ENCODE measurements around the gene PTGES3.
"Not testable (repeated sequence)": the region's sequence is repeated elsewhere in the genome, so short reads cannot be mapped to it uniquely, and the experiment has no call there.

The PTGES3 gene

DNA sequence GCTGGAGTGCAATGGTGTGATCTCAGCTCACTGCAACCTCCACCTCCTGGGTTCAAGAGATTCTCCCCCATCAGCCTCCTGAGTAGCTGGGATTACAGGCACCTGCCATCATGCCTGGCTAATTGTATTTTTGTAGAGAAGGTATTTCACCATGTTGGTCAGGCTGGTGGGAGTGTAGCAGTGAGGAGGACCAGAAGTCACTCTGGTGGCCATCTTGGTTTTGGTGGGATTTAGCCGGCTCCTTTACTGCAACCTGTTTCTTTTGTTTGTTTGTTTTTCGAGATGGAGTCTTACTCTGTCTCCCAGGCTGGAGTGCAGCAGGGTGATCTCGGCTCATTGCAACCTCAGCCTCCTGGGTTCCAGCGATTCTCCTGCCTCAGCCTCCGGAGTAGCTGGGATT is 16.4 kb upstream of the PTGES3 start:
- not testable (repeated sequence) for DNase-seq

- peak; percentile 67 for DNase-seq
Measured at GRCh38 chr12:56699020-56699661, 11.1 kb upstream of the PTGES3 start.

DNA sequence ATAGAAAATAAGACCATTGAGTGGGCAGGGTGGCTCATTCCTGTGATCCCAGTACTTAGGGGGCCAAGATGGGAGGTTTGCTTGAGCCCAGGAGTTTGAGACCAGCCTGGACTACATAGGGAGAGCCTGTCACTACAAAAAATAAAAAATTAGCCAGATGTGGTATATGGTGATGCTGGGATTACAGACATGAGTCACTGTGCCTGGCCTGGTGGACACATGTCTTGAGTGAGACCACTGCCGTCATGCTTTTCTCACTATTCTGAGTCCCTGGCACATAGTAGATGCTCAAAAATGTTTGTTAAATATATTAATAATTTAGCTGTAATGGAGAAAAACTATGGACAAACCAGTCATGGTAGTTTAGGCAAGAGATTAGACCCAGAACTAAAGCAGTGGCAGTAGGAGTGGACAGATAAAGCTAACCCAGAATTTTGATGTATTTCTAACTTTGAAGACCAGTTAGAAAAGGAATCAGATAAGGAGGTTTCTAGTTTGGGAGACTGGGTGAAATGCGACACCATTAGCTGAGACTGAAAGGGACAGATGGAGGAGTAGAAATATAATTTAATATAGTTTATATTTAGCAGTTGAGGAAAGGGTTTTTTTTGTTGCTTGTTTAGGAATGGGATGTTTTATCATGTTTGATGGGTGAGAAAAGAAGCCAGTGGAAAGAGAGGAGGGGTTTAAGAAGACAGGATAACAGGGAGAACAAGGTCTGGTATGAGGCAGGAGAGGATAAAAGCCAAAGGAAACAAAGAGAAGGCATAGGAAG is 7.4 kb upstream of the PTGES3 start:
- DNase-seq, result no peak

DNA sequence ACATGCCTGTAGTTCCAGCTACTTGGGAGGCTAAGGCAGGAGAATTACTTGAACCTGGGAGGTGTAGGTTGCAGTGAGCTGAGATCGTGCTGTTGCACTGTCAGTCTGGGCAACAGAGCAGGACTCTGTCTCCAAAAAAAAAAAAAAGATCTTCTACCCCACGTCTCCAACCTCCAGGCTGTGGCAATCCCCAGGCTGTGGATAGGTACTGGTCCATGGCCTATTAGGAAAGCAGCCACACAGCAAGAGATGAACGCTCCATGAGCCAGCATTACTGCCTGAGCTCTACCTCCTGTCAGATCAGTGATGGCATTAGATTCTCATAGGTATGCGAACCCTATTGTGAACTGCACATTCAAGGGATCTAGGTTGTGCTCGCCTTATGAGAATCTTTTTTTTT is 6.1 kb upstream of the PTGES3 start:
- DNase-seq, result no peak

GRCh38 chr12:56688846-56689109 is 694 bp upstream of the PTGES3 start:
- DNase-seq, result no peak

- peak; percentile 65 for DNase-seq
Measured at GRCh38 chr12:56687223-56688128, 608 bp downstream of the PTGES3 start.

DNA sequence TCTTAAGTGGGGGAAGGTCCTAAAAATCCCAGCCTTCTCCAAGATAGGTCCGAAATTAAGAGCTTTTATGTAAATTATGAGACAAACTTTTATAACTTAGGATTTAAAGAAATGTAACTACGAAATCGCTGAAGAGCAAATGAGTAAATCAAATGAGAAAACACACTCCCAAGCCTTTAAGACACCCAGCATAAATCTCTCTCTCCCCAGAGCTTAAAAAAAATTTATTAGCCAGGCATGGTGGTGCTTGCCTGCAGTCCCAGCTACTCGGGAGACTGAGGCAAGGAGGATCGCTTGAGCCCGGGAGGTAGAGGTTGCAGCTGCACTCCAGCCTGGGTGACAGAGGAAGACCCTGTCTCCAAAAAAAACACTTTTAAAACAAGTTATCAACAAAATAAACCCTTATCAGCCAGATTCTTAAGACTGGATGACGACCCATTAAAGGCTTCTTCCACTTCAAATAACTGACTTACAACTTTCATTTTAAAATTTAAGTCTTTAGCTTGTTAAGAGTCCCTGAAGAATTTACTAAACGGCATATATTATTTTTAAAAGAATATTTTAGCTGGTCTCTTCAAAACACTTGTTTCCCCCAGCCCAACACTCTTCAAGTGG is 3.2 kb downstream of the PTGES3 start:
- peak; percentile 2 for DNase-seq

GRCh38 chr12:56682323-56682722 is 5.8 kb downstream of the PTGES3 start:
- DNase-seq, result no peak

- no peak for DNase-seq
Measured at GRCh38 chr12:56679883-56680575, 8.1 kb downstream of the PTGES3 start.

DNA sequence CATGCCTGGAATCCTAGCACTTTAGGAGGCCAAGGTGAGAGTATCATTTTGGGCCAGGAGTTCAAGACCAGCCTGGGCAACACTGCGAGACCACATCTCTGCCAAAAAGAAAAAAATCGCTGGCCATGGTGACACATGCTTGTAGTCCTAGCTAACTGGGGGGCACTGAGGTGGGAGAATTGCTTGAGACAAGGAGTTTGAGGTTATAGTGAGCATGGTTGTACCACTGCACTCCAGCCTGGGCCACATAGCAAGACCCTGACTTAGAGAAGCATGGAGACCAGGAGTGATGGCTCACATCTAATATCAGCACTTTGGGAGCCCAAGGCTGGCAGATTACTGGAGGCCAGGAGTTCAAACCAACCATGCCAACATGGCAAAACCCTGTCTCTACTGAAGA is 9.2 kb downstream of the PTGES3 start:
- DNase-seq, result no peak

- no peak for DNase-seq
Measured at GRCh38 chr12:56677680-56678079, 10.4 kb downstream of the PTGES3 start.

DNA sequence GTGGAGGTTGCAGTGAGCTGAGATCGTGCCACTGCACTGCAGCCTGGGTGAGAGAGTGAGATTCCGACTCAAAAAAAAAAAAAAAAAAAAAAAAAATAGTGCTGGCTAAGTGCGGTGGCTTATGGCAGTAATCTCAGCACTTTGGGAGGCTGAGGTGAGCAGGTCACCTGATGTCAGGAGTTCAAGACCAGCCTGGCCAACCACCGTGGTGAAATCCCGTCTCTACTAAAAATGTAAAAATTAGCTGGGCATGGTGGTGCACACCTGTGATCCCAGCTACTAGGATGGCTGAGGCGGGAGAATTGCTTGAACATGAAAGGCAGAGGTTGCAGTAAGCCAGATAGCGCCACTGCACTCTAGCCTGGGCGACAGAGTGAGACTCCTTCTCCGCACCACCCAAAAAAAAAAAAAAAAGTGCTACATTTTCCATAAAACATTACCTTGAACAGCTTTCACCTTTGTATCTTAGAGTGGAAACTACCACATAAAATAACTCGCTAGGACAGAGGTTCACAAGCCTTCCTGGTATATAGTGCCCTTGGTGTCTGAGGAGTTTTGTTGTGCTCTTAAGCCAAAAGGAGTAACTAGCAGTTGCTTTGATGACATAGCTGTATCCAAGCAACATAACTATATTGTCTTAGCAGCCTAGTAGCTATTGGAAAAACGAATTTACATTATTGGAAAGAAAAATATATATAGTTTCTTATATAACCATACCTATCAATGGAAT is 11.1 kb downstream of the PTGES3 start:
- no peak for DNase-seq

DNA sequence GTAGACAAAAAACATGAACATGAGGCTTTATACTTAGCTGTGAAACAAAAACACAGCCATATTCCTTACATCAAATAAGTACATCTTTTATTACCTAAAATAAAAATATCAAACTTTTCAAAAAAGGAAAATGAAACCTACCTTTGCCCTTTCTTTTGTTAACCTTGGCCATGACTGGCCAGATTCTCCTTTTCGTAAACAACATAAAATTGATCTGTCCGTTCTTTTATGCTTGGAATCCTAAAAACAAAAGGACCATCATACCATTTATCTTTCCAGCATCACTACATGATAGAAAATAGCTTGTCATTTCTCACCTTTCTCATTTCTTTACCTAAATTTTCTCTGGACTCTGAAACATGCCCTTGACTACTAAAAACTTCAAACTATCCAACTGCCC is 16.5 kb downstream of the PTGES3 start:
- no peak for DNase-seq

DNA sequence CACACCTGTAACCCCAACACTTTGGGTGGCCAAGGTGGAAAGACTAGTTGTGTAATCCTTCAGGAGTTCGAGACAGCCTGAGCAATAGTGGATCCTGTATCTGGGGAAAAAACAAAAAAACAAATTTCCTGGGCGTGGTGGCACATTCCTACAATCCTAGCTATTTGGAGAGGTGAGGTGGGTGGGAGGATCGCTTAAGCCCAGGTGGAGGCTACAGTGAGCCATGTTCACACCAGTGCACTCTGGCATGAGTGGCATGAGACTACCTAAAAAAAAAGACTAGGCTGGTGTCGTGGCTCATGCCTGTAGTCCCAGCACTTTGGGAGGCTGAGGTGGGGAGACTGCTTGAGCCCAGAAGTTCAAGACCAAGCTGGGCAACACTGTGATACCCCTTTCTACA is 17.2 kb downstream of the PTGES3 start:
- no peak for DNase-seq

DNA sequence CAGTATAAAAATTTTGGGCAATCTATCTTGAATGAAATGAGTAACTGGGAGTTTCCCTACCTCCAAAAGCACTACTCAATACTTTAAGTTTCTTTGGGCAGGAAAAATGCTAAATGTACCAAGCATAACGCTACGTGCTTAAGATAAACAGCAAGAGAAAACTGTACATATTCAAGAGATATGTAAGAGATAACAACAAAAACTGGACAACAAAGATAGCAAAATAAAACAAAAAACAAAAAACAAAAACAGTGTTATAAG is 20.0 kb downstream of the PTGES3 start:
- no peak for DNase-seq

GRCh38 chr12:56661979-56662638 is 26.0 kb downstream of the PTGES3 start:
- no peak for DNase-seq

GRCh38 chr12:56661560-56661959 is 26.5 kb downstream of the PTGES3 start:
- no peak for DNase-seq

- peak; percentile 30 for DNase-seq
Measured at GRCh38 chr12:56658921-56659320, 29.2 kb downstream of the PTGES3 start.

- no peak for DNase-seq
Measured at GRCh38 chr12:56657416-56658379, 30.4 kb downstream of the PTGES3 start.

- DNase-seq, result not testable (repeated sequence)
Measured at GRCh38 chr12:56653781-56654180, 34.3 kb downstream of the PTGES3 start.

DNA sequence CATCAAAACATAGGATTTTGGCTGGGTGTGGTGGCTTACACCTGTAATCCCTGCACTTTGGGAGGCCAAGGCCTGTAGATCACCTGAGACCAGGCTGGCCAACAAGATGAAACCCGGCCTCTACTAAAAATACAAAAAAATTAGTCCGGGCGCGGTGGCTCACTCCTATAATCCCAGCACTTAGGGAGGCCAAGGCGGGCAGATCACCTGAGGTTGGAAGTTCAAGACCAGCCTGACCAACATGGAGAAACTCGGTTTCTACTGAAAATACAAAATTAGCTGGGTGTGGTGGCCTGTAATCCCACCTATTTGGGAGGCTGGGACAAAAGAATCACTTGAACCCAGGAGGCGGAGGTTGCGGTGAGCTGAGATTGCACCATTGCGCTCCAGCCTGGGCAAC is 40.1 kb downstream of the PTGES3 start:
- DNase-seq, result not testable (repeated sequence)
